ENCODE results near the gene KRT2.

The KRT2 gene

GRCh38 chr12:52645120-52645761 lies 6.8 kb downstream of the KRT2 start:
- no peak for DNase-seq (ENCODE audit: low spot score)
- no peak for TF ChIP-seq CTCF (conservative IDR thresholded peaks at IDR 0.05; ENCODE audit: low read depth)
- ChIA-PET POLR2A (ENCODE audit: low non-redundant PET) (no interaction called here), CTCF (interaction anchor here (0.7 kb wide), 2 partner anchors 31 to 235 kb away, joined by 3 to 5 read pairs; no protein-coding TSS in a partner anchor)
- no peak overlapping the region for H3K27ac ChIP-seq

GRCh38 chr12:52644078-52644415 lies 8.0 kb downstream of the KRT2 start:
- H3K27ac ChIP-seq, result no peak overlapping the region
- DNase-seq (ENCODE audit: low spot score), result no peak
- TF ChIP-seq CTCF (conservative IDR thresholded peaks at IDR 0.05; ENCODE audit: low read depth), result no peak
- CTCF ChIA-PET, result no interaction called here
- POLR2A ChIA-PET (ENCODE audit: low non-redundant PET), result no interaction called here

- DNase-seq (ENCODE audit: low spot score), result no peak
- H3K27ac ChIP-seq, result no peak overlapping the region
- ChIA-PET POLR2A (ENCODE audit: low non-redundant PET) (no interaction called here), CTCF (no interaction called here)
- TF ChIP-seq CTCF (conservative IDR thresholded peaks at IDR 0.05; ENCODE audit: low read depth), result no peak
These were observed 8.6 kb downstream of the KRT2 start for GRCh38 chr12:52643233-52644077.

GRCh38 chr12:52641468-52641867 lies 10.5 kb downstream of the KRT2 start:
- H3K27ac ChIP-seq, result no peak overlapping the region
- no peak for DNase-seq (ENCODE audit: low spot score)
- CTCF ChIA-PET, result no interaction called here
- no peak for TF ChIP-seq CTCF (conservative IDR thresholded peaks at IDR 0.05; ENCODE audit: low read depth)
- POLR2A ChIA-PET (ENCODE audit: low non-redundant PET), result no interaction called here

- no peak for TF ChIP-seq CTCF (conservative IDR thresholded peaks at IDR 0.05; ENCODE audit: low read depth)
- CTCF ChIA-PET, result no interaction called here
- H3K27ac ChIP-seq, result no peak overlapping the region
- no peak for DNase-seq (ENCODE audit: low spot score)
- POLR2A ChIA-PET (ENCODE audit: low non-redundant PET), result no interaction called here
These were observed 14.7 kb downstream of the KRT2 start for GRCh38 chr12:52637299-52637698.

- no peak overlapping the region for H3K27ac ChIP-seq
- TF ChIP-seq CTCF (conservative IDR thresholded peaks at IDR 0.05; ENCODE audit: low read depth), result no peak
- POLR2A ChIA-PET (ENCODE audit: low non-redundant PET), result no interaction called here
- CTCF ChIA-PET, result no interaction called here
- no peak for DNase-seq (ENCODE audit: low spot score)
These were observed 15.3 kb downstream of the KRT2 start for GRCh38 chr12:52636592-52637258.
